Retinal pigment epithelial cell (primary cell): ENCODE data around the gene GDI2.

ENCODE experiments used
- DNase-seq: peaks from one replicate; pipeline ENCODE4 v3.0.0-alpha.2; 2010; ENCODE audit warnings: low read depth
- H3K4me3 ChIP-seq: 2 replicates; pipeline ENCODE4 v1.5.1; 2011; ENCODE audit warnings: mild to moderate bottlenecking, low read length, control low read depth, moderate library complexity
- CTCF ChIP-seq: conservative IDR thresholded peaks from 2 replicates; pipeline ENCODE4 v1.5.1; 2011; ENCODE audit warnings: low read depth, low read length, control low read depth, inconsistent platforms

The GDI2 gene

DNA sequence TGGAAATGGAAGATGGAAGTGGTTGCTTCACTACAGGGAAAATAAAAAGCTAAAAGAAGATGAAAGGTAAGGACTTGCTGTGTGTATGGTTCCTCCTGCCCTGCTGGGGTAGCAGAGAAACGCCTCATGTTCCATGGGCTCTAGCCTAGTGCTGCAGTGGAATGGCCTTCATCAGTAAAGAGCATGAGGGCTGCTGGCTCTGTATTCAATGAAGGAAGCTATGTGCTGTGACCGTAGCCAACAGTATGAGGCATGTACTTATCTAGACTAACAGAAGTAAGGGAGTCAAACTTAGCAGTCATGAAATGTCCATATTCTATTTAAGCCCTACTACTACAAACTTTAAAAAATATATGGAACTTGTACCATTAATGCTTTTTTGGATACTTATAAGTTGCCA, 54.3 kb downstream of the GDI2 start:
- no peak overlapping the region for H3K4me3 ChIP-seq
- DNase-seq: no peak
- no peak for TF ChIP-seq CTCF

- no peak for TF ChIP-seq CTCF
- H3K4me3 ChIP-seq: no peak overlapping the region
- no peak for DNase-seq
Measured at GRCh38 chr10:5757766-5758517, 55.3 kb downstream of the GDI2 start.

GRCh38 chr10:5752301-5752871, 60.8 kb downstream of the GDI2 start:
- peak; percentile 66 for DNase-seq
- H3K4me3 ChIP-seq: no peak overlapping the region
- no peak for TF ChIP-seq CTCF

DNA sequence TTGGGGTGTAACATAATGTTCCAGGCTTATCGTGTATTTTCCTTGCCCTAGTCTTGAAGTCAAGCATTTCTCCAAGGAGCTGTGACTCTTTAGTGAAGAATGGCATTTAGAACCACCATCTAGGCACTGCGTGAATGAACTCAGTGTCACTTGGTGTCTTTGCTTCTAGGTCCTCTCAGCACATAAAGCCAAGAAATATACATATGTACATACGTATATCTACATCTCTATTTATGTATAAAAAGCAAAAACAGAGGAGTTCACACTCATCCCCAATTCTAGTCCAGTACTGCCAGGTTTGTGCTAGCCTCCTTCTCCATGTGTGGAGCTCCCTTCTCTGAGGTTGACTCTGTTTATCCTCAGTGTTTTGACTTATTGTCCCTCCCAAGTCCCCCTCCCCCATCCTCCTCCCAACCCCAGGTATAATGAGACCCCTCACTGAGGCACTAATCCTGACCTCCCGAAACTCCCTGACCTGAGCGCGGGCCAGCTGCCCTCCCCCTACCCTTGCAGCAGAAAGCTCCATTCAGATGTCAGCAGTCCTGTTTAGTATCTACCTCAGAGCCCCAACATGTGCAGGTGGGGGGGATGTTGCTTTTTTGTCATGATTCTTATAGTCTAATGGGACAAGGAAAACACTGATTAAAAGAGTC, 61.5 kb downstream of the GDI2 start:
- DNase-seq: no peak
- no peak for TF ChIP-seq CTCF
- no peak overlapping the region for H3K4me3 ChIP-seq

DNA sequence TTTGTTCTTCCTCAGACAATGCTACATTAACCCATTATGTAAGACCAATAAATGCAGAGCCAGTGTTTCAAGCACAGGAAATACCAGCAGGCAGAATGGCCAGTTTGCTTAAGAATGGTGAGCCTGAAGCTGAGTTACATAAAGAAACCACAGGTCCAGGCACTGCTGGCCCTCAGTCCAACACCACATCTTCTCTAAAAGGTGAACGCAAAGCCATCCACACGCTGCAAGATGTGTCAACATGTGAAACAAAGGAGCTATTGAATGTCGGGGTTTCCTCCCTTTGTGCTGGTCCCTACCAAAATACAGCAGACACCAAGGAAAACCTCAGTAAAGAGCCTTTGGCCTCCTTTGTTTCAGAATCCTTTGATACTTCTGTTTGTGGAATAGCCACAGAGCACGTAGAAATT, 64.8 kb downstream of the GDI2 start:
- no peak overlapping the region for H3K4me3 ChIP-seq
- DNase-seq: no peak
- no peak for TF ChIP-seq CTCF

DNA sequence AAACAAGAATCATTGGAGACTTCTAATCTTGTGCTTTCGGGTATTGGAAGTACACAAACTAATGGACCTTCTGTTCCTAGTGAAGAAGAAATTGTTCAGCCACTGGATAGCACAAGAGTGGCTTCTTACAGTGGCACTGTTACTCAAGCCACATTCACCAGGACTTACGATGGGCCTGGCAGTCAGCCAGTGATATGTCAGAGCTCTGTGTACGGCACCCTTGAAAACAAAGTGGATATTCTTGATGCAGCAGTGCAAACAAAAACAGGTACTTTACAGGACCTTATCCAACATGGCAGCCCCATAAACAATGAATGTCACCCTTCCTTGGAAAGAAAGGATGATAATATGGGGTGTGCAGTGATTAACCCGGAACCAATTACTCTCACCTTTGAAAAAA, 67.0 kb downstream of the GDI2 start:
- TF ChIP-seq CTCF: no peak
- DNase-seq: no peak
- no peak overlapping the region for H3K4me3 ChIP-seq

DNA sequence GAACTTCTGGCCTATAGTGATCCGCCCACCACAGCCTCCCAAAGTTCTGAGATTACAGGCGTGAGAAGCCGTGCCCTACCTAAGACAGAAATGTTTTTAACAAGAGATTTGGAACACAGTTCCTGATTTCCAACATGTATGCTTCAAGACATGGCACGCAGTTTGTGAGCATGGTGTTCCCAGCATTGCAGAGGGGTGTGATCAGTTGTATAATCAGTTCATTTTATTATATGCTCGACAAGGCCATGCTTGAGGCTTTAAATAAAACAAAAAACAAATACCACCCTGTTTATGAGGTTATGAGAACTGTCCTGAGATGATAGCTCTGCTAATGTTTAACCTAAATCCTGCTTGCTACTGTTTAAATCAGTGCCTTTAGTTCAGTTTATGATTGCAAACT, 68.4 kb downstream of the GDI2 start:
- H3K4me3 ChIP-seq: no peak overlapping the region
- TF ChIP-seq CTCF: no peak
- no peak for DNase-seq
